ENCODE results near the gene FAM8A1. TPM values are rescaled to one million over a fixed set of nuclear protein-coding genes. Genes with fewer than 3 reads are reported as not detected.

The FAM8A1 gene
- total and polyA plus RNA-seq, 9 of the 15 experiments (the other 6 are each of a cell fraction or from before 2014, with no cell fraction given), result 4.9 to 23.6 (median 14.2) TPM

GRCh38 chr6:17633465-17634188 is 33.5 kb downstream of the FAM8A1 start (continued):
- TF ChIP-seq ZKSCAN8 (CRISPR knock-in tag; IDR thresholded peaks at IDR 0.05), result no peak

- WGBS (ENCODE audit: insufficient coverage, low coverage, missing lambda C conversion rate), result 84% methylated on average over 4 of the region's 4 CpGs
- intact Hi-C loops (cut with micrococcal nuclease), result no loop called here
- no peak for DNase-seq (ENCODE audit: extremely low read depth in 1 of 4, low spot score in 3 of 4)
- TF ChIP-seq ZNF384 (IDR thresholded peaks at IDR 0.05; ENCODE audit: low read depth, low read length), result no peak
- no peak for TF ChIP-seq MYNN (IDR thresholded peaks at IDR 0.05)
- TF ChIP-seq MYNN (CRISPR knock-in tag; IDR thresholded peaks at IDR 0.05), result no peak
- peak; percentile 15; the same call in 1 of the 2 replicates for TF ChIP-seq MAFK (IDR thresholded peaks at IDR 0.05; ENCODE audit: low read length)
- TF ChIP-seq NFE2 (IDR thresholded peaks at IDR 0.05; ENCODE audit: low read depth), result peak; percentile 59; the same call in 1 of the 2 replicates
- TF ChIP-seq DPF2 (IDR thresholded peaks at IDR 0.05), result peak; percentile 56
- TF ChIP-seq PBX2 (CRISPR knock-in tag; IDR thresholded peaks at IDR 0.05; ENCODE audit: low read depth), result no peak
- peak; percentile 66 for TF ChIP-seq PBX2 (tag; conservative IDR thresholded peaks at IDR 0.05; ENCODE audit: low read depth)
- peak; percentile 84 for TF ChIP-seq ZNF316 (IDR thresholded peaks at IDR 0.05)
- peak; percentile 94 for TF ChIP-seq MAFG (tag; conservative IDR thresholded peaks at IDR 0.05)
- TF ChIP-seq ZNF830 (CRISPR knock-in tag; IDR thresholded peaks at IDR 0.05), result no peak
- TF ChIP-seq C11orf30 (IDR thresholded peaks at IDR 0.05; ENCODE audit: low read depth), result peak; percentile 70
- TF ChIP-seq HOXB6 (CRISPR knock-in tag; IDR thresholded peaks at IDR 0.05; ENCODE audit: borderline replicate concordance), result no peak
- peak; percentile 50 for TF ChIP-seq MEIS2 (IDR thresholded peaks at IDR 0.05; ENCODE audit: partially characterized antibody)
- peak; percentile 83 for TF ChIP-seq NFE2L1 (tag; IDR thresholded peaks at IDR 0.05; ENCODE audit: borderline replicate concordance, low read depth)
- peak; percentile 65; the same call in 1 of the 2 replicates for TF ChIP-seq MAFF (IDR thresholded peaks at IDR 0.05; ENCODE audit: low read length)
- ChIA-PET POLR2A (interaction anchor here (0.9 kb wide), 1 partner anchor 21 kb away, joined by 3 read pairs; no protein-coding TSS in a partner anchor), CTCF (ENCODE audit: low intra/inter-chr PET ratio) (interaction anchor here (0.6 kb wide), 1 partner anchor 19 kb away, joined by 5 read pairs; no protein-coding TSS in a partner anchor)
- Histone ChIP-seq H3K36me3 (ENCODE audit: control insufficient read depth, insufficient read depth, low read length) (peaks cover 94% of the 10 kb centered on the region), H3K4me3 (no peak overlapping the region), H3K9ac (ENCODE audit: insufficient read depth in 1 of 2, low read depth in 2 of 2, low read length in 2 of 2) (no peak overlapping the region), H3K9me1 (ENCODE audit: control insufficient read depth, insufficient read depth, low read length) (no peaks in the 10 kb centered on the region), H3K4me1 (replicated peaks in 1 of 2; ENCODE audit: control insufficient read depth in 2 of 2, insufficient read depth in 2 of 2, low read length in 2 of 2) (no peaks in the 10 kb centered on the region; a peak in 1 of 5 replicates), H3K27ac (ENCODE audit: extremely low read depth, low read depth, low read length) (no peak overlapping the region), H3K4me2 (ENCODE audit: insufficient read depth, low read length) (no peak overlapping the region), H2AFZ (ENCODE audit: low read depth, low read length) (no peak overlapping the region), H3K9me3 (replicated peaks; ENCODE audit: control insufficient read depth, insufficient read depth, low read depth, low read length) (no peaks in the 10 kb centered on the region), H3K79me2 (ENCODE audit: control insufficient read depth, insufficient read depth, low read length) (peaks cover 80% of the 10 kb centered on the region), H3K27me3 (ENCODE audit: control insufficient read depth in 2 of 2, insufficient read depth in 2 of 2, low read length in 2 of 2) (no peaks in the 10 kb centered on the region), H4K20me1 (replicated peaks; ENCODE audit: control insufficient read depth, insufficient read depth, low read length) (0 out of 2 replicates have a peak, but pooled peaks cover 9% of the 10 kb centered on the region)
- in situ Hi-C loops (cut with MboI), result no loop called here
- ATAC-seq, result no peak; the same call in 2 of the 3 replicates
- FAIRE-seq, result no peak
- BruUV-seq (replicated peaks), result no TSS peak
Observed at GRCh38 chr6:17635568-17635967, 35.5 kb downstream of the FAM8A1 start.

Measured in K562 (cell line).